GM18498 (cell line): Measurements from ENCODE around the gene OSBPL1A.

Experiments used
- ATAC-seq: cut with Tn5 transposase; IDR thresholded peaks from one replicate; pipeline ENCODE4 v1.9.1; 2021; ENCODE audit warnings: mild to moderate bottlenecking, moderate library complexity; ENCODE audit not compliant: unreplicated experiment

The OSBPL1A gene

DNA sequence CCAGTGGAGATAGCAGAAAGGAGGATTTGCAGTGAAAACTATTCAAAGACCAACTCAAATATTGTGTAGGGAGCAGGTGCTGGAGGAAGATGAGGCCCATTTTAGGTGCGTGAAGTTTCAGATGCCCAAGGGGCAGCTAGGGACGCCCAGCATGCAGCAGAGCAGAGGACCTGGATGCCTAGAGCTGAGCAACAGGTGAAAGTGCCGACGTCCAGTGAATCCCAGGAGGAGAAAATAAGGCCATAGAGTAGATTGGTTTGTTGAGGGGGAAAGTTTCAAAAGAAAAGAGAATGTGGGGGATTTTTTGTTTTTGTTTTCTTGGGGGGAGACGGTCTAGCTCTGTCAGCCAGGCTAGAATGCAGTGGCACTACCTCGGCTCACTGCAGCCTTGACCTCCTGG is 53.1 kb downstream of the OSBPL1A start:
- ATAC-seq = no peak

GRCh38 chr18:24342347-24342746 is 55.3 kb downstream of the OSBPL1A start:
- ATAC-seq = no peak

- no peak for ATAC-seq
Observed at GRCh38 chr18:24341361-24341760, 56.3 kb downstream of the OSBPL1A start.

- ATAC-seq = no peak
Observed at GRCh38 chr18:24333084-24333483, 64.5 kb downstream of the OSBPL1A start.

DNA sequence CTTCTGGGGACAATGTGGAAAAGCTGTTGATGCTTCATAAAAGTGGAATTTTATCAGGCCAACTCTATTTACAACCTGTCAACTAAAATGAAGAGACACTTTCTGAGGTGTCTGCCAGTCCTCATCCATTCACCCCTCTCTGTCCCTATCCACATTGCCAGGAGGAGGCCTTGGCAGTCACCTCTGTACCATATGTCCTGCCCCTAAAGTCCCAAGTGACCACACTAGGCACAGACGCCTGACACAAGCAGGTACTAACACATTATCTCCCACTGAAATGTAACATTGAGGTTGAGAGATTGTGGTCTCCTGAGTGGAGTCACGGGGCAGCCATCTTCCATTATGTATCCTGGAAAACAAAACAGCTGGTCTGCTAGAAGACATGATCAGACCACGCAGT is 71.4 kb downstream of the OSBPL1A start:
- no peak for ATAC-seq

- ATAC-seq = no peak
Observed at GRCh38 chr18:24322584-24323136, 75.0 kb downstream of the OSBPL1A start.

DNA sequence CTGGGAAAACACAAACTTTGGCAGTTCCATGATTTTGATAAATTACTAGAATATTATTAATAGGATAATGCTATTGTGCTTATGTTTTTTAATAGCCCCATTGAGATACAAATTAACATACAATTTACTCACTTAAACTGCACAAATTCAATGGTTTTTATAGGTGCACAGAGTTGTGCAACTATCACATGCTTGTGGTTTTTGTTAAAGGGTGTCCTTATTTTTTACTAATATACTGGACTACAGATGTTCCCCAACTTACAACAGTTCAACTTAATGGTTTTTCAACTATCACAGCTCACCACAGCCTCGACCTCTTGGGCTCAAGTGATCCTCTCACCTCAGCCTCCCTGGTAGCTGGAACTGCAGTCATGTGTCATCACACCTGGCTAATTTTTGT is 76.6 kb downstream of the OSBPL1A start:
- no peak for ATAC-seq

DNA sequence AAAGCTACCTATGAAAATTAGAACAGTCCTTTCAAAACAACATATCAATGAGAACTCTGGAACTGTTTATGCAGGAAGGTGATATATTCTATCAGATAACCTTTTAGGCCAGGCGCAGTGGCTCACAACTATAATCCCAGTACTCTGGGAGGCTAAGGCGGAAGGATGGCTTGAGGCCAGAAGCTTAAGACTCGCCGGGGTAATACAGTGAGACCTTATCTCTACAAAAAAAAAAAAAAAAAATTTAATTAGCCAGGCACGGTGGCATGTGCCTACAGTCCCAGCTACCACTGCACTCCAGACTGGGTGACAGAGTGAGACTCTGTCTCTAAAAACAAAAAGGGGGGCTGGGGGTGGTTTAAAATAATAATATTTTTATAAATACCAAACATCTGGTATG is 77.9 kb downstream of the OSBPL1A start:
- ATAC-seq = no peak

DNA sequence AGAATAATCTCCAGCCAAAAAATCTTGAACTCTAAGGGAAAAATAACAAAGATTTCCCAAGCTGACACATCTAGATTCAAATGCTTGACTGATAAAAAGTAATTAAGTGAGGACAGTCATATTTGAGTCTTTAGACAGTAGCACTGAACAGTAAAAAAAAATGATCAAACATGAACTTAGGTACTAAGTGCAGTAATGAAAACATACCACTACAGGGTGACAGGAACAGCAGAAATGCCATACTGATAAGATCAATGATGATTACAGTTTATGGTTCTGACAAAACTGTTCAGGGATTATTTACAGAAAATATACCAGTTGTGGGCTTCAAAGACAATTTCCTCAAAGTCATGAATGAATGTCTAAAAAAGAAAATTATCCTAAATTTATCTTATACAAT is 80.3 kb downstream of the OSBPL1A start:
- no peak for ATAC-seq

GRCh38 chr18:24315170-24315569 is 82.5 kb downstream of the OSBPL1A start:
- no peak for ATAC-seq

DNA sequence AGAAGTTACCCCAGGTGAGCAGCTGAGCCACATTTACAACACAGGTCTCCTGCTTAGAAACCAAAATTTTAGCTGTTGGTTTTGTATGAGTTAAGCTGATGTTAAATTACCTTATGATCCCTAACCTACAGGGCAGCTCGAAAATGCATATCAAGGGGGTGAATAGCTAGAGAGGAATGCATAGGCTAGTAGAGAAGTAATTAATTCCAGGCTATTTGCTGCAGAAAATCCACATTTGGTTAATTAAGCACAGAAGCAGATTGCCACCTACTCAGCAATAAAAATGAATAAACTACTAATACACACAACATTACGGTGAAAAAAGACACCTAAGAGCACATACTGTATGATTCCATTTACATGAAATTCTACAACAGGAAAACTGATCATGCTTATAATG is 91.4 kb downstream of the OSBPL1A start:
- ATAC-seq = no peak

DNA sequence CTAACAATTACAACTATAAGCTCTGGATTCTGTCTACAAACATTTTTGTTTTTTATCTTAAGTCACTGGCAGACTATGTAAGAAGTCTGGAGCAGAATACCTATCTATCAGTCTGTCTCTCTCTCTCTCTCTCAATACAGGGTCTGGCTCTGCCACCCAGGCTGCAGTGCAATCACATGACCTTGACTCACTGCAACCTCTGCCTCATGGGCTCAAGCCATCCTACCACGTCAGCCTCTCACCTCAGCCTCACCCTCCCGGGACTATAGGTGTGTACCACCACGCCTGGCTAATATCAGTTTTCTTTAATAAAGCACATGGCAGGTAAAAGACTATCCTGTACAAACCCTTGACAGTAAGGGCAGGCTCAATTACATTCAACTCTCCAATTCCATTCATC is 96.9 kb downstream of the OSBPL1A start:
- no peak for ATAC-seq

- ATAC-seq = no peak
Observed at GRCh38 chr18:24296276-24296675, 101.3 kb downstream of the OSBPL1A start.

GRCh38 chr18:24293254-24293653 is 104.4 kb downstream of the OSBPL1A start:
- ATAC-seq = no peak

- no peak for ATAC-seq
Observed at GRCh38 chr18:24278591-24278990, 119.0 kb downstream of the OSBPL1A start.

- no peak for ATAC-seq
Observed at GRCh38 chr18:24277516-24278195, 120.0 kb downstream of the OSBPL1A start.

DNA sequence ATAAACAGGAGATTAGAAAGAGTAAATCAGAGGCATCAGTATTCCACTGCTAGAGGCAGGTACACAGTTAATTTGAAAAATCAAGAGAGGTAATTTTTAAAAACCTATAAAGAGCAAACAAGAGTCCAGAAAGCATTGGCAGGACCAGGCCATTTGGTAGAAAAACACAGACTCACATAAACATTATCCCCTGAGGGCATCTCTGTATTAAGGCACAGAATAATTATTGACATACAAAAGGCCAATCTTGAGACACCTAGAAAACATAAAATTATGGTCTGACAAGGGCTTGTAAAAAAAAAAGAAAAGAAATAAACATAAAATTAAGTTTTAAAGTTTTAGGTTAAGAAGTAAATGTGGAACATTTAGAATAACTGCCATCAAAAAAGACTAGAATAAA is 120.6 kb downstream of the OSBPL1A start:
- no peak for ATAC-seq

DNA sequence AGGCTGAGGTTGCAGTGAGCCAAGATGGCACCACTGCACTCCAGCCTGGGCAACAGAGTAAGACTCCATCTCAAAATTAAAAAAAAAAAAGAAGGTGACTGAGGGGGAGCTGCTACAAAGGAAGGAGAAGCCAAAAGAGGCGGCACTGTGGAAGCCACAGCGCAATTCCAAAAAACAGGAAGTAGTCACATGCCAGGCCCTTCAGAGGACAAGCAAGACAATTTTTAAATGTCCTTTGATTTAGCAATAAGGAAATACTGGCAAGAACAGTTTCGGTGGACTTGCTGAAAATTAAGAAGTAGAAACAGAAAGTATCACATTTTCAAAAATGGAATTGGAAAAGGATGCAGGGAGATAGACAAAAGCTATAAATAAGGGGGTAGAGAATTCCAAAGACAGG is 122.8 kb downstream of the OSBPL1A start:
- ATAC-seq = no peak

DNA sequence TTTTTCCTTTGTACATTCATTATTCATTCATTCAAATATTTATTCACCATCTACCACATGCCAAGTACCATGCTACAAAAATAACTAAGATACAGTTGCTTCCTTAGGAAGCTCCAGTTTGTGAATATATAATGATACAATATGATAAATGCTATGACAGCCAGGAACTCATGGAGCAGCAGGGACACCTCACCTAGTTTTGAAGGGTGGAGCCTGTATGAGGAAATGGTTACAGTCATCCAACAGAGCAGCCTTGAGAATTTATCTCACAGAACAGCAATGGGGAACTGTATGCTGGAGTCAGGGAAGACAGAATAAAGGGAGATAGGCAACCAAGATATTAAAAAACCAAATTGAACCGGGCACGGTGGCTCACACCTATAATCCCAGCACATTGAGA is 124.0 kb downstream of the OSBPL1A start:
- no peak for ATAC-seq

DNA sequence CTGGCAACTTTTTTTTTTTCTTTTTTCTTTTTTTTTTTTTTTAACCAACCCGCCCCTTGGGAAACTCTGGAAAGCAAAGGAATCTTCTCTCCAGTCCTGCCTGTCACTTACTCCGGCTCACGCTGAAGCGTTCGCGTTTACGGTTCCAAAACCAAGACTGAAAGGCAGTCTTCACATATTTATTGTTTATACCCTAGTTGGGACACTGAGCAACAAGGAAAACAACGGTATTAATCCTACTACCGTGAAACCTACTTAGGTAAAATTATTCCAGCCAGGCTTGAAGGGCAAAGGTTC is 125.4 kb downstream of the OSBPL1A start:
- ATAC-seq = no peak

GRCh38 chr18:24271381-24272228 is 126.0 kb downstream of the OSBPL1A start:
- peak; percentile 72 for ATAC-seq

DNA sequence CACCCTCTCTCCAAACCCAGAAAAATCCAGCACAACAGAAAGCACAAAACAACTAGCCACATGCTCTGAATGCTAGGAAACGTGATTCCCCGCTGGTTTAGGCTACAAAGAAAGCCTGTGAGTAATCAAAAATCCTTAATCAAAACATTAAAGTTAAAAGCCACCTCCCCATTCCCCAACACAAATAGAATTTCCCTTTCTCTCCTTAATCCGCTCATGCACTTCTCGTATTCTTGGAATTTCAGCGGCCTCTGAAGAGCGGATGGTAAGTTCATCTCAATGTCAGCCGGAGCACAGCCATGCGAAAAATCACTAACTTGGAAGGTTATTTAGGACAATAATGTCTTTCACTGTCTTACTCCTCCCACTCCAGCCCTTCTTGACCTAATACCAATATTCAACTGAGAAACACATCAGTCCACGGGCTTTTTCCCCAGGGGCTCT is 126.7 kb downstream of the OSBPL1A start:
- no peak for ATAC-seq
